IMR-90 (cell line): ENCODE data around the gene EFHD2. TPM values are rescaled to one million over a fixed set of nuclear protein-coding genes. Genes with fewer than 3 reads are reported as not detected.

ENCODE experiments used
- ATAC-seq: fragments of 200-7000 bp; cut with Tn5 transposase; 2 replicates; pipeline ENCODE4 v1.9.1; 2020; ENCODE audit warnings: low read depth, mild to moderate bottlenecking, moderate library complexity
- BruUV-seq: library from RNA; stranded (reverse); fragments of 400-500 nt; replicated peaks from 2 replicates; lab custom pipeline; 2021; lab: Mats Ljungman, UMichigan
- CTCF ChIA-PET: fragments of 300-600 bp; formaldehyde crosslinking; extraction: SDS; loops from one replicate; lab custom pipeline; 2021; ENCODE audit warnings: antibody characterized with exemption; lab: Yijun Ruan, JAX
- POLR2A ChIA-PET: fragments of 300-600 bp; sonication (Branson Sonifier 250); formaldehyde crosslinking; loops from one replicate; lab custom pipeline; 2022; ENCODE audit warnings: antibody characterized with exemption; ENCODE audit not compliant: unreplicated experiment; lab: Charles Lee
- DNase-seq: peaks from one replicate; pipeline ENCODE4 v3.0.0; 2013
- H2AFZ ChIP-seq: replicated peaks from 2 replicates; pipeline ENCODE3; 2013; ENCODE audit warnings: low read length, mild to moderate bottlenecking; ENCODE audit not compliant: poor library complexity
- H2AK5ac ChIP-seq: 2 replicates; pipeline ENCODE4 v1.6.1; 2013; ENCODE audit warnings: low read depth, low read length, inconsistent platforms
- H2AK9ac ChIP-seq: replicated peaks from 2 replicates; pipeline ENCODE3; 2013; ENCODE audit warnings: mild to moderate bottlenecking, low read depth, low read length, moderate library complexity; ENCODE audit not compliant: poor library complexity
- H2BK120ac ChIP-seq: 2 replicates; pipeline ENCODE4 v1.6.1; 2013; ENCODE audit warnings: low read depth, low read length, inconsistent platforms
- H2BK15ac ChIP-seq: 3 replicates; pipeline ENCODE4 v1.6.1; 2013; ENCODE audit warnings: low read depth, low read length, inconsistent platforms
- H2BK20ac ChIP-seq: 2 replicates; pipeline ENCODE4 v1.6.1; 2013; ENCODE audit warnings: low read depth, mild to moderate bottlenecking, inconsistent platforms, low read length, moderate library complexity
- H2BK5ac ChIP-seq: 2 replicates; pipeline ENCODE4 v1.6.1; 2013; ENCODE audit warnings: mild to moderate bottlenecking, low read depth, low read length, inconsistent platforms; ENCODE audit not compliant: poor library complexity, severe bottlenecking
- H3K14ac ChIP-seq: replicated peaks from 2 replicates; pipeline ENCODE4 v1.6.1; 2013; ENCODE audit warnings: low read depth, low read length, inconsistent platforms
- H3K18ac ChIP-seq: 2 replicates; pipeline ENCODE4 v1.6.1; 2013; ENCODE audit warnings: low read depth, low read length, control low read depth
- H3K23ac ChIP-seq: 2 replicates; pipeline ENCODE4 v1.6.1; 2013; ENCODE audit warnings: low read depth, low read length, inconsistent platforms
- H3K27ac ChIP-seq: 2 replicates; pipeline ENCODE4 v1.5.1; 2013; ENCODE audit warnings: mild to moderate bottlenecking, control low read depth, low read length; ENCODE audit not compliant: insufficient read depth
- H3K27me3 ChIP-seq: 2 replicates; pipeline ENCODE4 v1.6.1; 2013; ENCODE audit warnings: low read length; ENCODE audit not compliant: control insufficient read depth, insufficient read depth
- H3K36me3 ChIP-seq: 2 replicates; pipeline ENCODE4 v1.6.1; 2013; ENCODE audit warnings: low read length, mixed read lengths; ENCODE audit not compliant: control insufficient read depth, insufficient read depth
- H3K4ac ChIP-seq: 2 replicates; pipeline ENCODE4 v1.6.1; 2013; ENCODE audit warnings: low read depth, low read length, inconsistent platforms
- H3K4me1 ChIP-seq: 2 replicates; pipeline ENCODE4 v1.6.1; 2013; ENCODE audit warnings: low read length, mixed read lengths; ENCODE audit not compliant: control insufficient read depth, insufficient read depth
- H3K4me2 ChIP-seq: 2 replicates; pipeline ENCODE4 v1.6.1; 2013; ENCODE audit warnings: low read depth, mild to moderate bottlenecking, control low read depth, low read length, moderate library complexity
- H3K4me3 ChIP-seq: 2 replicates; pipeline ENCODE4 v1.5.1; 2013; ENCODE audit warnings: low read depth, mild to moderate bottlenecking, control low read depth, low read length, moderate library complexity; ENCODE audit not compliant: insufficient read depth
- H3K56ac ChIP-seq: 2 replicates; pipeline ENCODE4 v1.6.1; 2013; ENCODE audit warnings: low read length, inconsistent platforms; ENCODE audit not compliant: insufficient read depth; ENCODE audit errors: extremely low read depth
- H3K79me1 ChIP-seq, 2 experiments: 2 replicates each; pipeline ENCODE4 v1.6.1; 2013; ENCODE audit warnings: low read length in 2 of 2, inconsistent platforms in 1 of 2, low read depth in 1 of 2
- H3K9ac ChIP-seq: 2 replicates; pipeline ENCODE4 v1.6.1; 2013; ENCODE audit warnings: low read depth, low read length, control low read depth
- H3K9me1 ChIP-seq: 2 replicates; pipeline ENCODE4 v1.6.1; 2013; ENCODE audit warnings: low read length, inconsistent platforms; ENCODE audit not compliant: insufficient read depth
- H3K9me3 ChIP-seq: 2 replicates; pipeline ENCODE4 v1.6.1; 2013; ENCODE audit warnings: low read length; ENCODE audit not compliant: control insufficient read depth, insufficient read depth
- H4K20me1 ChIP-seq: 2 replicates; pipeline ENCODE4 v1.6.1; 2013; ENCODE audit warnings: low read length, inconsistent platforms; ENCODE audit not compliant: insufficient read depth
- H4K5ac ChIP-seq: 2 replicates; pipeline ENCODE4 v1.6.1; 2013; ENCODE audit warnings: mild to moderate bottlenecking, low read depth, low read length, control low read depth
- H4K8ac ChIP-seq, 2 experiments: 2 replicates each; pipeline ENCODE4 v1.6.1; 2013; ENCODE audit warnings: low read depth in 2 of 2, low read length in 2 of 2, control low read depth in 1 of 2, inconsistent platforms in 1 of 2
- H4K91ac ChIP-seq: 2 replicates; pipeline ENCODE4 v1.6.1; 2013; ENCODE audit warnings: low read depth, low read length, inconsistent platforms; ENCODE audit not compliant: insufficient read depth
- CEBPB ChIP-seq: IDR thresholded peaks from 2 replicates; pipeline ENCODE4 v1.6.1; 2012; ENCODE audit warnings: low read depth, low read length, improper control_type of control experiment
- CHD1 ChIP-seq: IDR thresholded peaks from 2 replicates; pipeline ENCODE4 v1.6.1; 2012; ENCODE audit warnings: low read depth, low read length, improper control_type of control experiment
- MAFK ChIP-seq: IDR thresholded peaks from 2 replicates; pipeline ENCODE4 v1.6.1; 2012; ENCODE audit warnings: low read depth, low read length, improper control_type of control experiment
- MXI1 ChIP-seq: IDR thresholded peaks from 2 replicates; pipeline ENCODE4 v1.6.1; 2012; ENCODE audit warnings: low read depth, mild to moderate bottlenecking, low read length, moderate library complexity, borderline replicate concordance
- NFE2L2 ChIP-seq: fragments of 150-350 bp; IDR thresholded peaks from 2 replicates; pipeline ENCODE4 v1.6.1; 2016; ENCODE audit warnings: low read depth, mild to moderate bottlenecking, low read length
- RAD21 ChIP-seq: IDR thresholded peaks from 2 replicates; pipeline ENCODE4 v1.6.1; 2012; ENCODE audit warnings: low read length, improper control_type of control experiment
- RCOR1 ChIP-seq: IDR thresholded peaks from 2 replicates; pipeline ENCODE4 v1.6.1; 2012; ENCODE audit warnings: mild to moderate bottlenecking, low read length, improper control_type of control experiment; ENCODE audit not compliant: insufficient replicate concordance
- RFX5 ChIP-seq: IDR thresholded peaks from 2 replicates; pipeline ENCODE4 v1.8.0; 2012; ENCODE audit warnings: low read depth, mild to moderate bottlenecking, low read length, moderate library complexity
- USF2 ChIP-seq: fragments of 150-350 bp; IDR thresholded peaks from 2 replicates; pipeline ENCODE4 v1.6.1; 2017; ENCODE audit warnings: mild to moderate bottlenecking, antibody characterized with exemption, low read length, low read depth
- WGBS, 2 experiments: methylation state at CpG; one replicate each; pipeline versions ENCODE4 v1.1.5 to v1.1.7; 2013; ENCODE audit warnings: missing lambda C conversion rate in 2 of 2; ENCODE audit not compliant: insufficient read length in 1 of 2; ENCODE audit errors: extremely low coverage in 2 of 2; 5-methylcytosine and 5-hydroxymethylcytosine counted together
- dilution Hi-C: fragments of 300-500 bp; cut with HindIII; formaldehyde crosslinking; loops from one replicate; pipeline ENCODE4 v1.14.3; 2018; ENCODE audit warnings: low sequenced_read_pairs; ENCODE audit not compliant: unreplicated experiment
- in situ Hi-C: fragments of 300-500 bp; cut with MboI; formaldehyde crosslinking; loops from 3 replicates; pipeline ENCODE4 v1.14.3; 2019; ENCODE audit warnings: low sequenced_read_pairs, inconsistent platforms, mixed read lengths
- intact Hi-C: fragments of 100-400 bp; cut with micrococcal nuclease; formaldehyde crosslinking; loops from 2 replicates; pipeline ENCODE4 v1.10.0; 2022
- polyA plus RNA-seq, 3 experiments: library from polyadenylated mRNA; depleted of rRNA; stranded (reverse); fragments of >200 nt; gene quantifications; 2 replicates each; pipeline ENCODE4 v1.2.3, GENCODE V29; 2012; ENCODE audit warnings: low replicate concordance in 1 of 3
- total RNA-seq: library from RNA; depleted of rRNA; stranded (reverse); fragments of >200 nt; gene quantifications from 2 replicates; pipeline ENCODE4 v1.2.3, GENCODE V29; 2012
- TF ChIP-seq, protein P1 (sequence below): fragments of 150-350 bp; IDR thresholded peaks from 2 replicates; pipeline ENCODE4 v1.6.1; 2016; ENCODE audit warnings: low read depth, mild to moderate bottlenecking, low read length, moderate library complexity, borderline replicate concordance

Gene EFHD2
- total and polyA plus RNA-seq, 2 of the 4 experiments (the other 2 are of a cell fraction): 22.6 to 58.9 TPM

- ATAC-seq: no peak
- no peak overlapping the region for H3K27ac ChIP-seq
- no peak overlapping the region for H4K5ac ChIP-seq
- no peak overlapping the region for H3K4me3 ChIP-seq
- no peak overlapping the region for H3K18ac ChIP-seq
- H2BK15ac ChIP-seq: no peak overlapping the region
- no peak overlapping the region for H3K9ac ChIP-seq
- no peaks in the 10 kb centered on the region; the same call in 1 of the 2 replicates for H3K9me1 ChIP-seq
- no peak overlapping the region for H4K91ac ChIP-seq
- in situ Hi-C loops: no loop called here
- H3K36me3 ChIP-seq: no peaks in the 10 kb centered on the region
- BruUV-seq: no TSS peak
- H3K27me3 ChIP-seq: peaks cover 8% of the 10 kb centered on the region
- no peak overlapping the region for H2BK5ac ChIP-seq
- no peak overlapping the region for H2AK5ac ChIP-seq
- H3K4me2 ChIP-seq: no peak overlapping the region
- dilution Hi-C loops: no loop called here
- H2BK120ac ChIP-seq: no peak overlapping the region
- no peak overlapping the region for H2BK20ac ChIP-seq
- CTCF ChIA-PET: no interaction called here
- H3K56ac ChIP-seq: no peak overlapping the region
- no peak overlapping the region for H2AK9ac ChIP-seq
- H4K8ac ChIP-seq: no peak overlapping the region
- no peak for TF ChIP-seq RFX5
- TF ChIP-seq, protein P1, sequence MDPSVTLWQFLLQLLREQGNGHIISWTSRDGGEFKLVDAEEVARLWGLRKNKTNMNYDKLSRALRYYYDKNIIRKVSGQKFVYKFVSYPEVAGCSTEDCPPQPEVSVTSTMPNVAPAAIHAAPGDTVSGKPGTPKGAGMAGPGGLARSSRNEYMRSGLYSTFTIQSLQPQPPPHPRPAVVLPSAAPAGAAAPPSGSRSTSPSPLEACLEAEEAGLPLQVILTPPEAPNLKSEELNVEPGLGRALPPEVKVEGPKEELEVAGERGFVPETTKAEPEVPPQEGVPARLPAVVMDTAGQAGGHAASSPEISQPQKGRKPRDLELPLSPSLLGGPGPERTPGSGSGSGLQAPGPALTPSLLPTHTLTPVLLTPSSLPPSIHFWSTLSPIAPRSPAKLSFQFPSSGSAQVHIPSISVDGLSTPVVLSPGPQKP: no peak
- TF ChIP-seq CEBPB: no peak
- TF ChIP-seq RAD21: no peak
- TF ChIP-seq MXI1: no peak
- TF ChIP-seq NFE2L2: no peak
- no peak for TF ChIP-seq MAFK
- no peak for TF ChIP-seq RCOR1
- TF ChIP-seq USF2: no peak
- no peak for TF ChIP-seq CHD1
- H4K20me1 ChIP-seq: no peaks in the 10 kb centered on the region
- no peaks in the 10 kb centered on the region for H3K9me3 ChIP-seq
- no peak for DNase-seq
- H3K79me1 ChIP-seq: no peaks in the 10 kb centered on the region
- no peak overlapping the region for H2AFZ ChIP-seq
- no peaks in the 10 kb centered on the region; the same call in 1 of the 2 replicates for H3K4me1 ChIP-seq
- POLR2A ChIA-PET: no interaction called here
- 66% methylated on average over 4 of the region's 26 CpGs; no CpG with 5 or more reads in 1 of the 2 experiments for WGBS, 2 experiments
- intact Hi-C loops: no loop called here
- H3K14ac ChIP-seq: no peak overlapping the region
- no peak overlapping the region for H3K4ac ChIP-seq
- H3K23ac ChIP-seq: no peak overlapping the region
Observed at GRCh38 chr1:15382601-15383518, 26.8 kb upstream of the EFHD2 start.
